A172 (cell line): Measurements from ENCODE around the gene CCBE1. TPM values are rescaled to one million over a fixed set of nuclear protein-coding genes. Genes with fewer than 3 reads are reported as not detected.
A peak's percentile ranks its signal among the peaks of the same experiment; 100 is the strongest.
"Not testable (repeated sequence)": the region's sequence is repeated elsewhere in the genome, so short reads cannot be mapped to it uniquely, and the experiment has no call there.

ENCODE experiments used
- DNase-seq: peaks from one replicate; pipeline ENCODE4 v3.0.0-alpha.2; 2015; ENCODE audit warnings: low spot score
- total RNA-seq: library from RNA; depleted of rRNA; stranded (reverse); fragments of >200 nt; shearing (Covaris generic); gene quantifications from 2 replicates; pipeline ENCODE4 v1.2.3, GENCODE V29; 2014

CCBE1 gene
- total RNA-seq, 1 experiment from 2014 or later: 8.3 TPM

- no peak for DNase-seq
These were observed 18.2 kb upstream of the CCBE1 start for GRCh38 chr18:59715445-59715844.

- DNase-seq: not testable (repeated sequence)
These were observed 16.9 kb upstream of the CCBE1 start for GRCh38 chr18:59714096-59714495.

DNA sequence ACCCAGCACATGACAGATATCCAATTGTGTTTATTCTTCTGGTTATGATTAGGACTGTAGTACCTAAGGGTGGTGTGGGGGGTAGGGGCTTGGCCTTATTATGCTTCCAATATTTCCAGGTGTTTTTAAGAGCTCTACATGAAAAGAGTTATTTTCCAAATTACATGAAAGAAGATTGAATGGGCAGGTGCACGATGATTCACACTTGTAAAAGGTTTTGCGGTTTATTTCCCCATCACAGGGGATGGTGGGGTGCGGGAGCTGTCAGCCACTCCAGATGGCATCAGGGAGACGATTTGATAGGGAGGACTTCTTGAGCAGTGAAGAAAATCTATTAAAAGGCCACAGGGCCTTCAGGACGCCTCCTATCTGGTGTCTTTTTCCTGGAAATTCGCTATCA, 15.1 kb upstream of the CCBE1 start:
- DNase-seq: no peak

DNA sequence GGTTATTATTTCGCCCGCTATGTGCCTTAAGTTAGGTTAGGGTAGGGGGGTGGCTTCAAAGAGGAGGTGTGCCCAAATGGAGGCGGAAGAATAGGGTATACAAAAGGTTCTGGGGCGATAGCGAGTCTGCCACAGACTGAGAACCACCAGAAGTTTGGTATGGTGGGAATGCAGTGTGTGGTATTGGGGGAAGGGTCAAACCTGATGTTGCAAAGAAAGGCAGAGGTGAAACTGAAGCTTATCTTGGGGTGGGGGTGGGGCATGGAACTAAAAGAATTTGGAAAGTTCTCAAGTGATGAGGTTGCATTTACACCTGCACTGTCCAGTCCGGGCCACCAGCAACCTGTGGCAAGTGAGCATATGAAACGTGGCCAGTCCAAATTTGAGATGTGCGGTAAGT, 11.8 kb upstream of the CCBE1 start:
- no peak for DNase-seq

DNA sequence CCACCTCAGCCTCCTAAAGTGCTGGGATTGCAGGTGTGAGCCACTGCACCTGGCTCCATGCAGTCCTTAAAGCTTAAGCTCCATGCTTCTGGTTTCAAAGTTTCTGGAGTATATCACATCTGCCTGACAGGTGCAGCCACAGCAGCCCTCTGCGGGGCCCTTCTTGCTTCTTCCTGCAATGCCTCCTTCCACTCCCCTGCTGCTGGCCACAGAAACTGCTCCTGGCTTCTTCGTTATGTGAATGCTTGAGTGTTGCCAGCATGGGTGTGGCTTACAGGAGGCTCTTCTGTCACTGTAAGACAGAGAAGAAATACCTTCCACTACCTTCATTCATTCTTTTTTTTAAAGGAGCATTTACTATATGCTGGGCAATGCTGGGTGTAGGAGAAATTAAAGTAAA, 10.1 kb upstream of the CCBE1 start:
- DNase-seq: no peak

GRCh38 chr18:59706499-59706898, 9.3 kb upstream of the CCBE1 start:
- DNase-seq: no peak

GRCh38 chr18:59705145-59705544, 7.9 kb upstream of the CCBE1 start:
- DNase-seq: no peak

DNA sequence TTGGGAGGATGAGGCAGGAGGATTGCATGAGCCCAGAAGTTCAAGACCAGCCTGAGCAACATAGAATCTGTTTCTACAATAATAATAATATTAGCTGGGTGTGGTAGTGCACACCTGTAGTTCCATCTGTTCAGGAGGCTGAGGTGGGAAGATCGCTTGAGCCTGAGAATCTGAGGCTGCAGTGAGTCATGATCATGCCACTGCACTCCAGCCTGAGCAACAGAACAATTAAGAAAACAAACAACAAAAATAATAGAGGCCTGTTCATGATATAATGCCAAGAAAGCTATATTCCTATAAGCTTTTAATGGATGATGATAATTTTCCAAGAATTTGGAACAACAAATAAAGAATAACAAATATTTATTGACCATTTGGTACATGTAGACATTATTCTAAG, 6.9 kb upstream of the CCBE1 start:
- DNase-seq: no peak

DNA sequence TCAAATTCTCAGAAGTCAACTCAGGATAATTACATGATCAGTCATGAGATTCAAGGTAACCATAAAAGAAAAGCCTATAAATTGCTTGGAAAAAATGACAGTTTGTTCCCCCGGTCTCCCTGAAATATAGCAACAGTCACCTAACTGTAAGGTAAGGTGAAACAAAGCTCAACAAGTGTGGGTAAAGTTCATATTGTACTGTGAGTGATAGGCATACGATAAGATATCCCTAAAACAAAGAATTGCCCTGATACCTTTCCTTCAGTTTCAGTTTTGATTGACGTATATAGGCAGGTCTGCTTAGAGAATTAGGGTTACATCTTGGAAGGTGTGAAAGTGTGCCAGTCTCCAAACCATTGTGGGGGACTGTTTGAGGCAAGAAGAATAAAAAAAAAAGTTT, 4.0 kb upstream of the CCBE1 start:
- no peak for DNase-seq

- no peak for DNase-seq
These were observed 3.3 kb upstream of the CCBE1 start for GRCh38 chr18:59700535-59700967.

- DNase-seq: no peak
These were observed 2.7 kb upstream of the CCBE1 start for GRCh38 chr18:59699750-59700534.

- DNase-seq: no peak
These were observed 1.8 kb upstream of the CCBE1 start for GRCh38 chr18:59699061-59699460.

- DNase-seq: no peak
These were observed 650 bp downstream of the CCBE1 start for GRCh38 chr18:59696311-59697235.

GRCh38 chr18:59695551-59695950, 1.7 kb downstream of the CCBE1 start:
- no peak for DNase-seq

DNA sequence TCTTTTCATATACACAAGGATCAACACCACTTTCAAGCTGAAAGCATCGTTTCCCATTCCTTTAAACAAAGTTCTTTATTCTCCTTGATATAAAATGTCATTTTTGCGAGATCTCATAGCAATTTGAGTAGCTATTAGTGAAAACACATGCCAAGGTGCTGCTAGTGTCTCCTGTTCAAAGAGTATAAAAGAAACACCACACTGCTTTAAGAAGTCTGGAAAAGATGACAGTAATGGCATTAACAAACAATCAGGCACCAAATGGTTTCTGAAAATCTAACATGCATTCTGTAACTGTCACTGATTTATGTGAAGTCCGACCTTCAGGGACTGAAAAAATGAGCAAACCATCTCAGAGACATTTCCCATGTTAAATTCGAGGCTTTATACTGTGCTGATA, 2.4 kb downstream of the CCBE1 start:
- DNase-seq: no peak

- no peak for DNase-seq
These were observed 5.2 kb downstream of the CCBE1 start for GRCh38 chr18:59691996-59692395.

DNA sequence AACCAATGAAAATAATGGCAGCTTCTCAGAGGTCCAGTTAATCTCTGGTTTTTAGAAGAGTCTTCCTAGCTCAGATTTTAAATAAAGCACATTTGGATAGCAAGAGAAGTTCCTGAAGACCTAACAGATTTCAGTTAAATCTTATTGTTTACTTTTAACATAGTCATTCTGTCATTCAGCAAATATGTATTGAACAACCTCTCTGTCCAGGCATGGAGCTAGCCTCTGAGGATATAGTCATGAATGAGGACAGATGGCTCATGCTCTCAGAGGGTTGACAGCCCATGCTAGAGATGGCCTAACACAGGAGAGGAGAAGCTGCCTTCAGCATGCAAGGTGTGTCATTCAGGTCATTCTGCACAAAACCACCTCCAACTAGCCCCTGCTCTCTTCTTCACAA, 6.2 kb downstream of the CCBE1 start:
- DNase-seq: peak; percentile 46

GRCh38 chr18:59690186-59690982, 6.8 kb downstream of the CCBE1 start:
- no peak for DNase-seq

DNA sequence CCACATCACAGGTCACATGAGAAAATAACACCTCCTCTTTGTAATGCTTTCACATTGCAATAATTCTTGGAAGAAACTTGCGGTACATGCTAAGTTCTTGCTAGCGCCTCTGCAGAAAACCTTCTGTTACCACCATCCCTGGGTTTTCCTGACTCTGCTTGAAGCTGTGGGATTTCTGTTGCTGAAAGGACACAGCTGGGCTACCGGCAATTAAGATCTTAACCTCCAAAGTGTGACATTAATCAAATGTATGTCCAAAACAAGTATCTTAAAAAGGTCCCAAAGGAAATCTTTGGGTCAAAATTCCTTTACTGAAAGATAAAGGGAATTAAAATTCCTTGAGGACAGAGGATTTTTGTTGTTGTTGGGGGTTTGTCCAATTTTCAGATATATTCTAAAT, 7.5 kb downstream of the CCBE1 start:
- no peak for DNase-seq

GRCh38 chr18:59686260-59686659, 11.0 kb downstream of the CCBE1 start:
- DNase-seq: no peak

- no peak for DNase-seq
These were observed 11.7 kb downstream of the CCBE1 start for GRCh38 chr18:59685501-59685900.

GRCh38 chr18:59684777-59685176, 12.4 kb downstream of the CCBE1 start:
- DNase-seq: no peak
